ENCODE measurements around the gene UBE3D.
A peak's percentile ranks its signal among the peaks of the same experiment; 100 is the strongest.
"Not testable (repeated sequence)": the region's sequence is repeated elsewhere in the genome, so short reads cannot be mapped to it uniquely, and the experiment has no call there.

Gene UBE3D

GRCh38 chr6:82891076-82891475 is 174.6 kb downstream of the UBE3D start:
- intact Hi-C loops (cut with DNase I) = no loop called here
- no peak for DNase-seq

GRCh38 chr6:82890240-82890639 is 175.4 kb downstream of the UBE3D start:
- intact Hi-C loops (cut with DNase I) = no loop called here
- no peak for DNase-seq

- DNase-seq = no peak
- intact Hi-C loops (cut with DNase I) = no loop called here
Observed at GRCh38 chr6:82889143-82889542, 176.5 kb downstream of the UBE3D start.

- intact Hi-C loops (cut with DNase I) = no loop called here
Observed at GRCh38 chr6:82882363-82883023, 183.1 kb downstream of the UBE3D start.

GRCh38 chr6:82881519-82881918 is 184.1 kb downstream of the UBE3D start:
- DNase-seq = no peak
- intact Hi-C loops (cut with DNase I) = no loop called here

More at GRCh38 chr6:82882363-82883023, 183.1 kb downstream of the UBE3D start:
- DNase-seq = no peak

GRCh38 chr6:82878812-82879211 is 186.8 kb downstream of the UBE3D start:
- DNase-seq = peak in 31 of 42 donors; percentile 3 to 51 (median 18)
- intact Hi-C loops (cut with DNase I) = no loop called here

- DNase-seq = no peak
- intact Hi-C loops (cut with DNase I) = no loop called here
Observed at GRCh38 chr6:82877213-82878195, 188.1 kb downstream of the UBE3D start.

- intact Hi-C loops (cut with DNase I) = no loop called here
- no peak for DNase-seq
Observed at GRCh38 chr6:82875573-82876185, 190.0 kb downstream of the UBE3D start.

GRCh38 chr6:82874867-82875266 is 190.8 kb downstream of the UBE3D start:
- DNase-seq = no peak
- intact Hi-C loops (cut with DNase I) = no loop called here

- intact Hi-C loops (cut with DNase I) = no loop called here
- no peak for DNase-seq
Observed at GRCh38 chr6:82872185-82872584, 193.5 kb downstream of the UBE3D start.

GRCh38 chr6:82870582-82871172 is 195.0 kb downstream of the UBE3D start:
- no peak for DNase-seq
- intact Hi-C loops (cut with DNase I) = no loop called here

GRCh38 chr6:82869493-82869892 is 196.1 kb downstream of the UBE3D start:
- intact Hi-C loops (cut with DNase I) = no loop called here
- no peak for DNase-seq

- no peak for DNase-seq
- intact Hi-C loops (cut with DNase I) = no loop called here
Observed at GRCh38 chr6:82867946-82868345, 197.7 kb downstream of the UBE3D start.

GRCh38 chr6:82866446-82866845 is 199.2 kb downstream of the UBE3D start:
- intact Hi-C loops (cut with DNase I) = no loop called here

GRCh38 chr6:82865461-82865860 is 200.2 kb downstream of the UBE3D start:
- no peak for DNase-seq
- intact Hi-C loops (cut with DNase I) = no loop called here

More at GRCh38 chr6:82866446-82866845, 199.2 kb downstream of the UBE3D start:
- no peak for DNase-seq

- DNase-seq = no peak
- intact Hi-C loops (cut with DNase I) = no loop called here
Observed at GRCh38 chr6:82863781-82864180, 201.9 kb downstream of the UBE3D start.

- intact Hi-C loops (cut with DNase I) = no loop called here
Observed at GRCh38 chr6:82862543-82862942, 203.1 kb downstream of the UBE3D start.

GRCh38 chr6:82861121-82861520 is 204.5 kb downstream of the UBE3D start:
- intact Hi-C loops (cut with DNase I) = no loop called here

More at GRCh38 chr6:82862543-82862942, 203.1 kb downstream of the UBE3D start:
- no peak for DNase-seq

GRCh38 chr6:82856077-82856476 is 209.6 kb downstream of the UBE3D start:
- DNase-seq; intact Hi-C loops (cut with DNase I): not testable (repeated sequence)

More at GRCh38 chr6:82861121-82861520, 204.5 kb downstream of the UBE3D start:
- DNase-seq = no peak
